NCI-H69 (cell line): Measurements from ENCODE around the gene ABCB11.
"Not testable (repeated sequence)": the region's sequence is repeated elsewhere in the genome, so short reads cannot be mapped to it uniquely, and the experiment has no call there.

Source experiments
- DNase-seq: peaks from one replicate; lab custom pipeline; 2025; lab: John Stamatoyannopoulos, UW

ABCB11 gene

GRCh38 chr2:169042856-169043255, 11.7 kb upstream of the ABCB11 start:
- no peak for DNase-seq

GRCh38 chr2:169041594-169041993, 10.5 kb upstream of the ABCB11 start:
- no peak for DNase-seq

DNA sequence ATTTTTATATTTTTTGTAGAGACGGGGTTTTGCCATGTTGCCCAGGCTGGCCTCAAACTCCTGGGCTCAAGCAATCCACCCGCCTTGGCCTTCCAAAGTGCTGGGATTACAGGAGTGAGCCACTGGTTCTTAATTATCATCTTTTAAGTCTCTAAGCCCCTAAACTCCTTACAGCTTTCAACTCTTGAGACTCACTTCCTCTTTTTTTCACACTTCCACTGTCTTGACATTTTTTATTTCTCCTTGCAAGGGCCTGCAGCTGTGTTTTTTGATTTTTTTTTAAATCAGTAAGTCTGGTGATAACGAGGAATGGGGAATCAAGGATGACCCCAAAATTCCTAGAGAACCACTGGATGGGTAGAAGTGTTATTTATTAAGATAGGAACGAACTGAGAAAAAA, 8.6 kb upstream of the ABCB11 start:
- no peak for DNase-seq

- DNase-seq, result no peak
These were observed 7.2 kb upstream of the ABCB11 start for GRCh38 chr2:169038338-169038757.

GRCh38 chr2:169036736-169037440, 5.8 kb upstream of the ABCB11 start:
- DNase-seq, result no peak

DNA sequence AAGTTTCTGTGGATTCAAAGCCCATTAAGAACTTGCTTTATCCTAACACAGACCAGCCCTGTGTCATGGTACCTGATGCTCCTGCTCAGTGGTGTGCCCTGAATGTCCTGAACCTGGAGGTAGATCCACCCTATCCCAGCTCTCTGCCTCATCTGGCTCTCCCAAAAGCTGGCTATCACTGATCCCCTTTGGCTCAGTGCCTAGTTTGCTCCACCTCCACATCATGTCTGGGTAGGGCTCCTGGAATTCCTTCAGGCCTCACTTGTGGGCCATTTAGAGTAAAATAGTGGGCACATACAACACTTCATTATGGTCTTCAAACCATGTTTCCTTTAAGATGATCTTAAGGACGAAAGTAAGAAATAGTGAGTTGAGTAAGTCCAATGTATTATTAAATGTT, 4.8 kb upstream of the ABCB11 start:
- no peak for DNase-seq

DNA sequence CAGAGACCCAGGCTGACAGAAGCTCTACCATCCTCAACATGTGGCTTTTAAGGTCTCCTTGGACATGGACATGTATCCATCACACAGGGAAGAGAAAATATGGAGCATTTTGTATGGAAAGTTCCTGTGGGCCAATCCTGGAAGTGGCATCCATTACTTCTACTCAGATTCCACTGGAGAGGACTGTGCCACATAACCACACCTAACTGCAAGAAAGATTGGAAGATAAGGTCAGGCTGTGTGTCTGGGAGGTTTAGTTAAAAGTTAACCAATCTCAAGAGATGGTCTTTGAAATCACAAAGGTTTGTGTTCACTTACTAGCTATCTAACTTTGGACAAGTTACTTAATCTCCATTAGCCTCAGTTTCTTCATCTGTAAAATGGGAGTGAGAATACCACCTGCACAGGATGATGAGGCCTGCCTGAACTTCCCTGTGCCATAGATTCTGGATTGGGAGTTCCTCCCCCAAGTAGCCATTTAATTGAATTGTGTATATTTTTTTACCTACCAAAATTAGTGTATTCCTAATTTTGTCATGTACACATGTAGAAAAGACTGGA, 3.9 kb upstream of the ABCB11 start:
- no peak for DNase-seq

- no peak for DNase-seq
These were observed 3.1 kb upstream of the ABCB11 start for GRCh38 chr2:169034256-169034655.

- DNase-seq, result no peak
These were observed 1.8 kb downstream of the ABCB11 start for GRCh38 chr2:169029341-169029740.

- DNase-seq, result no peak
These were observed 3.9 kb downstream of the ABCB11 start for GRCh38 chr2:169027234-169027633.

DNA sequence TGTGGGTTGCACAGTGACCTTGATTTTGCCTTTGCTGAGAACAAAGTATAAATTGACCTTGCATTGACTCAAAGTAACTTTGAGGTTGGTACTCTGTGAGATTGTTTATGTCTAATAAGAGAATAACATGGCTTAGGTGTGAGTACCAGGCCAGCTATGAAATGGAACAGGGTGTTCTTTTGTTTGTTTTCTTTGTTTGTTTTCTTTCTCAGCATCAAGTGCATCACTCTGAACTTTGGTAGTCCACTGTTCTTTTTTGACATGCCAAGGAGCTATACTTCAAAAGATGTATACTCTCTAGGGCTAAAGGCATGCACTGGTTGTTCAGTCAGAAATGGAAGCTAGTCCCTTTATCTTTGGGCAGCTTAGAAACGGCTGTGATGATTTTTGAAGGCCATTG, 5.1 kb downstream of the ABCB11 start:
- DNase-seq, result no peak

GRCh38 chr2:169023161-169023560, 8.0 kb downstream of the ABCB11 start:
- no peak for DNase-seq

DNA sequence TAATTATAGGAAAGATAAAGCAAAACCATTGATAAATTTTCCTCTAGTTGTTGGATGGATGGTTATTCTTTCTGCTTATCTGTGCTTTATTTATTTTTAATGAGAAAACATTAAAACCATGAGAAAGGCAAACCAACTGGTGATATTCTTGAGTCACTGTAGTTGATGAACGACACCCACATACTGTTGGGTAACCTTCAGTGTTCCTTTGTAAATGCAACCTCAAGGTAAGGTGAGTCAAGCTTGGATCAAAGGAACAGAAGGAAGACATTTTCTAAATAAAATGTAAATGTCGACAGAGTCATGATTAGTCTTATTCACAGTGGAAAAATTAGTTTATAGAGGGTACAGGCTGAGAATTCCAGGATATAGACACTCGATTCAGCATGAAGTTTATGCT, 12.7 kb downstream of the ABCB11 start:
- DNase-seq, result no peak

DNA sequence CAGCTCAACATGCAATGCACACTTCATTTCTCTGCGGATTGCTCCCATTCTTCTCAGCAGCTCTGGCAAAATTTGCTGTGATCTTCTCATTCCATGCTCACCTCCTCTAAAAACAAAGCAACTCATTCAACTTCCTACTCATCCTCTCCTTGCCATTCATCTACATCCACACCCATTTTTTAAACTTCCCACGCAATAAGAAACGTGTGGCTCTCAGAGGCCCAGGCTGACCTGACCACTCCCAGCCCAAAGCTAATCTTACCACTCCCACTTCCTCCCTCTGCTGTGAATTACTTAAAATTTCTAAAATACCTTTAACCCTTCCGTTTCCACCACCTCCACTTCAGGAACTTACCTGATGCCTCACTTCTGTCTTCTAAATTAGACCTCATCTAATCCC, 15.2 kb downstream of the ABCB11 start:
- no peak for DNase-seq

DNA sequence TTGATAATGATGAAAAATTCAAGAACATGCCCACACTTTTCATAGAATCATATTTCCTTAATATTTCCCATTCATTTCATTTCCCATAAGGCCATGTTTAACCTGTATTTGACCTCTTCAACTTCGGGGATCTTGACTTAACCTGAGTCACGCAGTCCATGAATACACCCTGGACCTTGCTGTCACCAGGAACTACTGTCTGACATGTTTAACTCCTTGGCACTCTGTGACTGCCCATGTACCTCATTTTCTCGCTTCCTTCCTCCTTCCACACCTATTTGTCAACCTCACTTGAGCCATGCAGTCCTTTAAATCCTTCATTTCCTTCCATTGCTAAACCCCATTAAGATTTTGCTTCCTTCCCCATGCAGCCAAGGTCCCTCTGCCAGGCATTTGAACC, 16.3 kb downstream of the ABCB11 start:
- no peak for DNase-seq

- DNase-seq, result no peak
These were observed 17.5 kb downstream of the ABCB11 start for GRCh38 chr2:169013628-169014026.

DNA sequence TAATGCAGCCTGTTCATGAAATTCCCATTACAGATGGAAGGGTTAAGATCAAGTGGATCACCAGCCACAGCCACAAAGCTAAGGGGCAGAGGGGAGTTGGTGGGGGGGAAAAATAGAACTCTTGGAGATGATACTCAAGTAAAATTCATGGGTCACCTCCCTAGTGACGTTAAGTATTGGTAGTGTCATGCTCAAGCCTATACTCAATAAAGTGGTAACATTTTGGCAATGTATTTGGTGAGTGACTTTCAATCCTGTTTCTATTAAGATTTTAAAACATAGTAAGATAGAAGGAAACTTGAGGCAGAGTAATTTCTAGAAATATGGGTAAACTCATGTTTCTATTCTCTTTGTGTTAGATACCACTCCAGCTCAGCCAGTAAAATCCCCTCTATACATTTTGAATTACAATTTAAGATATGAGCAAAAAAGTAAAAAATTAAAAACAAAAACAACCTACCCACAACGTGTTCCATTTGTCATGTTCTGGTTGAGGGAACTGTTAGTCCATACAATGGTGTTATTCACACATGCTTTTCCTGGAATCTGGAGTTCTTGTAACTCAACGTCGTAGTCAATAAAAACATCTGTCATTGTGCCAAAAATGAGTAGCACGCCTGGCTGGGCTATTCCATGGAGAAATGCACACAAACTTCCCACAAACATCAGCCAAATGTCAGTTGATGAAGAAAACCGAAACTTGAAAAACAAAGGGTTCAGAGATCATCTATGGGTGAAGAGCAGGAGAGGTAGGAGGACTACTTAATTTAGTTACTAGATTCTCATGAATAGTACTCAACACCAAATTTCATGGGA, 18.1 kb downstream of the ABCB11 start:
- no peak for DNase-seq

DNA sequence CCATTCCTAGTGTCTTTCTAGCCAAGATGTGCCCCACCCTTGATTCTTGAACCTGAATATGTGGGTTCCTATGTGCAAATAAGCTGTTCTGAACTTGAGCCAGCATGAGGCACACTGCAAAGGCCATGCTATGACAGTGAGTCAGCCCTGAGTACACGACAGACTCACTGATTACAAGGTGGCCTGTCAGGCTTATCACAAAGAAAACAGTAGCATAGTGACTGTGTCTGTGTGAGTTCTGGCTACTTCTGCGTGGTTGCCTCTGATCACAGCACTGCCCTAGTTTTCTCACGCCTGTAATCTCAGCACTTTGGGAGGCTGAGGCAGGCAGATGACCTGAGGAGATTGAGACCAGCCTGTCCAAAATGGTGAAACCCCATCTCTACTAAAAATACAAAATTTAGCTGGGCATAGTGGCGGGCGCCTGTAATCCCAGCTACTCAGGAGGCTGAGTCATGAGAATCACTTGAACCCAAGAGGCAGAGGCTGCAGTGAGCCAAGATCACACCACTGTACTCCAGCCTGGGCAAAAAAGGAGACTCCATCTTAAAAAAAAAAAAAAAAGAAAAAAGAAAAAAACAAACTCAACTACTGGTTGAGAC, 18.8 kb downstream of the ABCB11 start:
- not testable (repeated sequence) for DNase-seq

DNA sequence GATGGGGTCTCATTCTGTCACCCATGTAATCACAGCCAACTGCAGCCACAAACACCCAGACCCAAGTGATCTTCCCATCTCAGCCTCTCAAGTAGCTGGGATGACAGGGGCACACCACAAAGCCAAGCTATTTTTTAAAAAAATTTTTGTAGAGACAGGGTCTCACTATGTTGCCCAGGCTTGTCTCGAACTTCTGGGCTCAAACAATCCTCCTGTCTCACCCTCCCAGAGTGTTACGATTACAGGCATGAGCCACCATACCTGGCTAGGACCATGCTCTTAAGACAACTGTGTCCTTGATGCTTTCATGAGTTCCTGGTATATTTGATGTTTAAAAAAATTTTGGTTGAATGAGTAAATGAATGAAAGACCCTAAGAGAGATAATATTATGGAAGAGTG, 19.4 kb downstream of the ABCB11 start:
- DNase-seq, result no peak

DNA sequence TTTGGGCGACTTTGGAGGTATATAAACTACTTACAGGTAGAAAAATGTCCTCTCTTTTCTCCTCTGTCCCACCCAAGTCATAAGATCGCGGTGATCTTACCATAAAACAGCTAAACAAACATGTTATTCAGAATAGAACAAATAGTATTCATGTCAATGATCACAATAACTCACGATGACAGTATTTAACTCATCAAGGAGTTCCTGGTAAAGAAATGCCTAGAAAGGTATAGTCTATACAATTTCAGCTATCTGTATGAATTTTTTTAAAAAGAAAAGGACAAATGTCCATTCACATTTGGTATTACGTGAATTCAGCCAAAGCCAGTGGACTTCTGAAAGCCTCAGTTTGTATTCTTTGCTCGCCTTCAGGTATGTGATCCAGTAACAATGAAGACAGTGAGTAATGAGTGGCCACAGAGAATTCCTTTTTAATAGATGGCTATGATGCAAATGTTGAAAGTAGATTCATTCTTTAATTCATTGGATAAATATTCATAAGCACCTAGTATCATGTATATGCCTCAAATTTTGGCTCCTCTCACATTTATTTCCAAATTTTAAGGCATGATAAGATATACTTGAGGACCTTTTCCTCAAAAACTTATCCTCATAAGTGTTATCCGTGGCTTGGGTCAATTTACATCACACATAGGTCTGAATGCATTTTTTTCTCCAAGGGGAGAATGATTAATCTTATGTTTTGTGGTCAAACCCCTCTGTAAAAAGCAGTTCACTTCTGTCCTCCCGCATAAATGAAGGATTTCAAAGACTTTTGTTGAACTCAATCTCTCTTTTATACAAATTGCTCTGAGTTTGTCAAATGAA, 20.3 kb downstream of the ABCB11 start:
- DNase-seq, result no peak

DNA sequence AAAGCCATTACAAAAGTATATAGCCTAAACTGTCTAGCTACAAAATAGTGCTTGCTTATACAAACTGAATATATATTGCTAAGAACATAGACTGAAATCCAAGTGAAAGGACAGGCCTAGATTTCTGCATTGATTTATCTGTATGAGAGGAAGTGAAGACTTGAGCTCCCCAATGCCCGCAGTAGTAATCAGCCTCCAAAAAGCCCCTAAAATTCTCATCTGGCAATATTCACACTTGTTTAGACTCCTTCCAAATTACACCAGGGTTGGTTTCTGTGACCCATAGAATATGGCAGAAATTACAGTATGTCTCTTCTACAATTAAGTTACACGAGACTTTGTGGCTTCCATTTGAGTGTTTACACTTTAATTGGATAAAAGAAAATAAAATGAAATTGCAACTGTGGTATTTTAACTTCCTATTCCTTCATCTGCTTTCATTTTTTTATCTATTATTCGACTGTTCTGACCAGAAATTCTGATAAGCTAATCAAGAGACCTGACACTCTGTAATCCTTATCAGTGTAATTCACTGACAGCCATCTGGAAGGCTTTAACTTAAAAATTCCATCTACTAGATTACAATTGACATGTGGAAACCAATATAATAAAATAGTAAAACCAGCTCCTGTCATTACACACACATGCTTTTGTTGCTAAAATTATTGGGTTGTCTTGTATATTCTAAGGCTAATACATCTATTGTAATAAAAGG, 21.1 kb downstream of the ABCB11 start:
- DNase-seq, result no peak
